Temporal lobe (tissue), 2 donors: Measurements from ENCODE around the gene GOLGA6L9. TPM values are rescaled to one million over a fixed set of nuclear protein-coding genes. Genes with fewer than 3 reads are reported as not detected.

Source experiments
- small RNA-seq: library from RNA; depleted of rRNA; stranded (forward); fragments of <200 nt; gene quantifications from one replicate; pipeline ENCODE3, GENCODE V24; 2014; ENCODE audit warnings: low replicate concordance
- total RNA-seq: library from RNA; depleted of rRNA; stranded (reverse); fragments of >200 nt; gene quantifications from one replicate; pipeline ENCODE4 v1.2.3, GENCODE V29; 2014

GOLGA6L9 gene
- total RNA-seq, 1 donor from 2014 or later, result 7.9 TPM

Small RNA genes lying within 50 kb of the gene (small RNA-seq; reads per million reads assigned to genes)
- not detected for gene AC245033.3

Other genes starting within 250 kb of the GOLGA6L9 start
- 29.3 TPM for gene EFL1, start 167.1 kb upstream of the GOLGA6L9 start, total RNA-seq
- 4.7 TPM for gene SAXO2, start 167.0 kb upstream of the GOLGA6L9 start, total RNA-seq
- 6.4 TPM for gene GOLGA6L10, start 80.3 kb upstream of the GOLGA6L9 start, total RNA-seq
- 1,013 TPM for gene RPS17, start 110.6 kb downstream of the GOLGA6L9 start, total RNA-seq
- gene CPEB1, start 217.5 kb downstream of the GOLGA6L9 start, total RNA-seq, result 2.5 TPM